Measurements from ENCODE around the gene EMD.
"Not testable (repeated sequence)": the region's sequence is repeated elsewhere in the genome, so short reads cannot be mapped to it uniquely, and the experiment has no call there.

The EMD gene

DNA sequence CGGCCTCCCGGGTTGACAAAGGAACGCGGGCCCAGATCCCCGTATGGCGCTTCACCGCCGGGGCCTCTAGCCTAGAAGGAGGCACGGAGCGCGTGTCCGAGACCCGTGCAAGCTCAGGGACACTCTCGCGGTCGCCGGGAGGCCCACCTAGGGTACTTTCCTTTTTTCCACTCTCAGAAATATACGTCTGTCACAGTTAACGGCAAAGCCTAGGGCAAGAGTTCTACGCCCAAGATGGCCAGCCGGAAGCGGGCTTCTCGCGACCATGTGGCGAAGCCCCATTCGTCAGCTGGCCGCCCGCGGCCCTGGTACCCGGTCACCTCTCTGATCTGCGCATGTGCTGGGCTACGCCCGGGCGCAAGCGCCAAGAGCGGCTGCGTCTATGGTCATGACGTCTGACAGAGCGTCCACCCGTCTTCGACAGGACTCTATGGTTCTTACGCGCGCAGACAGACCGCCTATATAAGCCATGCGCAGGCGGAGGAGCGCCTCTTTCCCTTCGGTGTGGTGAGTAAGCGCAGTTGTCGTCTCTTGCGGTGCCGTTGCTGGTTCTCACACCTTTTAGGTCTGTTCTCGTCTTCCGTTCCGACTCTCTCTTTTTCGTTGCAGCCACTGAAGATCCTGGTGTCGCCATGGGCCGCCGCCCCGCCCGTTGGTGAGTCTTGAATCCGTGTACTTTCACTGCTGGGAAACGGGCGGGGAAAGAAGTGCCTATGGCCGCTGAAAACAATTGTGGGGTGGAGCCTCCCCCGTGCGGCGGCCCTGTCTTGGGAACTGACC is 19.0 kb downstream of the EMD start, which contains the start of gene RPL10:
TSS of gene RPL10 (plus strand) at position 490 of the 780 bp plus-strand sequence. CDS start at position 633, 143 bp downstream.
- peak; percentile 85 for DNase-seq

GRCh38 chrX:154398668-154399526 is 19.8 kb downstream of the EMD start:
- DNase-seq: peak; percentile 81

DNA sequence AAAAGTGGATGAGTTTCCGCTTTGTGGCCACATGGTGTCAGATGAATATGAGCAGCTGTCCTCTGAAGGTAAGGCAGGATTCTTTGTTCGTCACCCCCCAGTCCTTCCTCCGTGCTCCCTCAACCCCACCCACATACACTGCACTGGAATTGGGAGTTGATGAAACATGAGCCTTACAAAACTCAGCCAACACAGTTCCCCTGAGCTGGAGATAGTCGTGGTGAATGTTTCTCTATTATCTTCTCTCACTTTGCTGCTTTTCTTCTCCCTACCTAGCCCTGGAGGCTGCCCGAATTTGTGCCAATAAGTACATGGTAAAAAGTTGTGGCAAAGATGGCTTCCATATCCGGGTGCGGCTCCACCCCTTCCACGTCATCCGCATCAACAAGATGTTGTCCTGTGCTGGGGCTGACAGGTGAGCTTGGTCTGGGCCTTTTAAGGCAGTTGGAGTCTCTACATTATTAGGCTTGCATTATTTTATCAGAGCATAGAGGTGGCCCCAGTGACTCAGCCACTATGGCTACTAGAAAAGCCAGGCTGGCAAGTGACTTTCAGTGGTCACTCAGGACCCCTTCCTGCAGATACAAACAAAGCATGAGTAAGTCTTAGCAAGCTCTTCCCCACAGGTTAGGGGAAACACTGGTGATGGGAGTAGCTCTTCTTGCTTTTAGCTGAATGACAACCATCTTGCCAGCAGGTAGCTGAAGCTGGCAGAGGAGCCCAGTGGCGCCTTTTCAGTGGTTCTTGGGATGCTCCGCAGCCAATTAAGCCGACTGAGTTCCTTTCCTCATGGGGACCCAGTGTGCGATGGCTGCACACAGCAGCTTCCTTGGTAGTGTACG is 20.7 kb downstream of the EMD start:
- DNase-seq: no peak

DNA sequence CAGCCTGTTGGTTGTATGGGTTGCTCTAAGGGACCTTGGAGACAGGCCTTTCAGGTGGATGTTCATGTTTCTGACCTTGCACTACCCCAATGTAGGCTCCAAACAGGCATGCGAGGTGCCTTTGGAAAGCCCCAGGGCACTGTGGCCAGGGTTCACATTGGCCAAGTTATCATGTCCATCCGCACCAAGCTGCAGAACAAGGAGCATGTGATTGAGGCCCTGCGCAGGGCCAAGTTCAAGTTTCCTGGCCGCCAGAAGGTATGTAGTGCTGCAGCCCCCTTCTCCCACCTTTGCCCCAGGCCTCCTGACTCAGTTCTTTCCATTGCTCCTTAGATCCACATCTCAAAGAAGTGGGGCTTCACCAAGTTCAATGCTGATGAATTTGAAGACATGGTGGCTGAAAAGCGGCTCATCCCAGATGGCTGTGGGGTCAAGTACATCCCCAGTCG is 21.3 kb downstream of the EMD start:
- not testable (repeated sequence) for DNase-seq

- no peak for DNase-seq
These were observed 22.1 kb downstream of the EMD start for GRCh38 chrX:154401045-154401799.

DNA sequence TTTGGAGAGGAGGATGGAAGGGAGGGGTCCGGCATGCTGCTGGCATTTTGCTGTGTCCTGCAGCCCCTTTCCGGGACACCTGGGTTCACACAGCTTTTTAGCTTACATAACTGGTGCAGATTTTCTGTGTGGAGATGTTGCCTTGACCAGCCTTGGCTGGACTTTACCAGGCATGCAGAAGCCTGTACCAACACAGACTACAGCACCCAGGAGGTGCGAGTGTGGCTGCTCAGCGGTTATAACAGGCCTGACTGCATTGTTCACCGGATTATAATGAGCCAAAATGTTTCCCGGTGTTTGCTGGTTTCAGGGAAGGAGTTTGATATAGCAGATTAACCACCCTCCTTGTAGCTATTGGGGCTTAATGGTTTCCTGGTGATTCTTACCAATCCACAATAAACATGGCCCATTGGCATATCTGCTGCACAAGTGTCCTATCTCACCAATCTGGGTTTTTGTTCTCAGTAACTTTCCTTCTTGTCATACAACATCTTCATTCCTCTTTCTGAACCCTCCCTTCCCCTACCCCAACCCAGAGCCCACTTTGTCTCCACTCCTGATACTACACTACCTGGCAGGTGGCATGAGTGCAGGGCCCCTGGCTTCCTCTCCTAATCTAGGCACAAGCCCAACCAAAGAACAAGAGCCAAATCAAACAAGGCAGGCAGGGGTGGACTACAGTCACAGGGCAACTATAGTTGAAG is 23.0 kb downstream of the EMD start:
- DNase-seq: no peak

GRCh38 chrX:154402622-154403127 is 23.6 kb downstream of the EMD start:
- no peak for DNase-seq

- no peak for DNase-seq
These were observed 24.1 kb downstream of the EMD start for GRCh38 chrX:154403192-154403591.

GRCh38 chrX:154403858-154404257 is 24.8 kb downstream of the EMD start:
- DNase-seq: no peak

GRCh38 chrX:154404625-154405192 is 25.6 kb downstream of the EMD start:
- no peak for DNase-seq

DNA sequence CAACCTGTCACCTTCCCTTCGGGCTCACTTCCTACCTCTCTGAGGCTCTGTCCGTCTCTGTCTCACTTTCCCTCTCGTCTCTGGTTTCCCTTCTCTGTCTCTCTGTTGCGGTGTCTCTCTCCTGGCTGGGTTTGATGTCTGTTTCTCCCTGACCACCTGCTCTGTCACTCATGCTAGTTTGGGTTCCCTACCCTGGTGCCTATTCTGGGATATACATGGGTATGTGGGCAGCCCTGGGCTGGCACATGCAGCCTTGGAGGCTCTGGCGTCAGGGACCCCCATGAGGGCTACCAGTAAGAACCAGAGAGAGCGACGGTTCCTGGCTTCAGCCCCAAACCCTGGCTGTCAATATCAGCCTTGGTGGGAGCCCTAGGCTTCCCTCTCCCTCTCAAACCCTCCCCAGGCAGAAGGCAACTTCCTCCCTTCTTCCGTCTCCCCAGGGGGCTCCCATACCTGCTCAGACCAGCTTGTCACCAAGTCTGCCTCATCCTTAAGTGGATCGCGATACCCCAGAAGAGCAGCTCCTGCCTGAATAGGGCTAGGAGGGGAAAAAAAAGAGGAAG is 29.6 kb downstream of the EMD start:
- no peak for DNase-seq

DNA sequence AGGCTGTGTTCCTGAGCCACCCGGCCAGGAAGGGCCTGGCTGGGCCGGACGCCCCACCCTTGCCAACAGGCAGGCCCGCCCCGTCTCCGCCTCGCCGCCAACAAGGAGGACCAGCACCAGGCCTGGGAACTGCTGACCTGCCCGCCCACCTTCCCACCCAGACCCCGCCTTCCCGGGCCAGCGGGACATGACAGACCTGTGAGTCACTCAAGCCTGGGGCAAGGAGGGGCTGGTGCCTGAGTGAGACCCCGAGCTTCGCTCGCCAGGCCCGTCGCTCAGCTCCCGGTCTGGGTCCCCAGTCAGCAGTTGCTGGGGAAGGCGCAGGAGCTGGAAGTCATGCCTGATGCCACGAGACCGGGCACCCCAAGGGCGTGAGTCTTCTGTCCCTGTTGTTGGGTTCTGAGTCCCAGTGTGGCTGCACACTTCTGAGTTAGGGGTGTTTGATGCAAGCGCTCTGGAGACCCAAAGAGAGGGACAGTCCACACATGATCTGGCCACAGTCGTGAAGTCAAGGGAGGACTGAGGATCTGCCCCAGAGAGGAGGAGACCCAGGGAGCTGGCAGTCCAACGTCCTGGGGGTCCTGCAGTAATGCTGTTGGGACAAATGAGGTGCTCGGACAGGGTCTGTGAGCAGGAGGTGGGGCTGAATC is 30.3 kb downstream of the EMD start, which contains the start of gene DNASE1L1:
TSS of gene DNASE1L1 (minus strand) at position 33 of the 650 bp plus-strand sequence. CDS start 3,686 bp downstream, outside the sequence.
- no peak for DNase-seq

DNA sequence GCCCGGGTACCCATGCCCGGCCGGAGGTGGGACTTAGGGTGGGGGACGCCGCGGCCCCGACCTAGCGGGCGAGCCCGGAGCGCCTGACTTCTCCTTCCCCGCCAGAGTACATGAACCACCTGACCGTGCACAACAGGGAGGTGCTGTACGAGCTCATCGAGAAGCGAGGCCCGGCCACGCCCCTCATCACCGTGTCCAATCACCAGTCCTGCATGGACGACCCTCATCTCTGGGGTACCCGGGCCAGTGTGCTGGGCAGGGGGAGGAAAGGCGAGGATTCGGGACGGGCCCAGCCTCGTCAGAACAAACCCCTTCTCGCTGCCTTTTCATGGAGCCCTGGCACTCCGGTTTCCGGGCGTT is 32.9 kb downstream of the EMD start:
- DNase-seq: peak; percentile 44

GRCh38 chrX:154412468-154412867 is 33.4 kb downstream of the EMD start:
- no peak for DNase-seq

DNA sequence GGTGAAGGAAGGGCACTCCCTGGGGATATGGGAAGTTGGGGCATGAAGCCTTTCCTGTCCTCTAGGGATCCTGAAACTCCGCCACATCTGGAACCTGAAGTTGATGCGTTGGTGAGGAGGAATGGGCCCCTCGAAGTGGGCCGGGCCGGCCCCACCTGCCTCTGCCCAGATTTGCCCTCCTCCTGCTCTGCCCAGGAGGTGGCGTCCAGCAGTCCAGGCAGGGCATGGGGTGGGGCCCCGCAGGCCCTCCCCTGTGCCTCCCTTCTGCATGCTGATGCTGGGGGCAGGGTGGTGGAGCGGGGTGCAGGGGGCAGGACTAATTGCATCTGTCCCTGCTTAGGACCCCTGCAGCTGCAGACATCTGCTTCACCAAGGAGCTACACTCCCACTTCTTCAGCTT is 34.0 kb downstream of the EMD start:
- DNase-seq: no peak

GRCh38 chrX:154417157-154417556 is 38.1 kb downstream of the EMD start:
- no peak for DNase-seq

DNA sequence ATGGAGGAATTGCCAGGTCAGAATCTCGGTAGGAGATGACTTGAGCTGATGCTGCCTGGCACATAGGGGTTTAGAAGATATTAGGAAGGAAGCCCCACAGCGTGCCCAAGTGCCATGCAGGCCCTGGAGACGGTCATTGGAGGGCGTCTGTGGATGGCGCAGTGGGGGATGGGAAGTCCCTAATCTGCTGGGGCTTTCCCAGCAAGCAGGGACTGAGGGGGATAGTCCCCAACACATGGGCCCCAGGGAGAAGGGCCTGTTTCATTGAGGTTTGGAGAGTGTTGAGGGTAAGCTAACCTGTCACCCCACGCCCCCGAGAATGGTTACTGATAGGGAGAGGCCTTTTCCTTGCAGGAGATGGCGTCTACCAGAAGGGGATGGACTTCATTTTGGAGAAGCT is 40.1 kb downstream of the EMD start:
- no peak for DNase-seq

GRCh38 chrX:154419688-154420401 is 40.8 kb downstream of the EMD start:
- no peak for DNase-seq

DNA sequence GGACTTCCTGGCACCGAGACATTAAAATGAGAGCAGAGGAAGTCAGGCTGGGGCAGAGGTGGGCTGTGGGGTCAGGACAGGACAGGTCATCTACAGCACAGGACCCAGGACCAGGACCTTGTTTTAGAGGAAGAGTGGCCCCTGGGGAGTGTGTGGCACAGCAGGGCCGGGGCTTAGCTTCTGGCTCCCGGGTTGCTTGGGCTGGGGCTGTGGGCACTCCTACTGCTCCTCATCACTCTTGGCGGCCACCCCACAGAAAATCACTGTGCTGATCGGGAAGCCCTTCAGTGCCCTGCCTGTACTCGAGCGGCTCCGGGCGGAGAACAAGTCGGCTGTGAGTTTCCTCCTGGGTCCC is 41.3 kb downstream of the EMD start:
- DNase-seq: no peak

Data from activated gamma-delta T cell treated with Interleukin-2 at 50 U/mL for 16 hours (primary cell).